Myocyte (in vitro differentiated cells): Measurements from ENCODE around the gene GRIK4. TPM values are rescaled to one million over a fixed set of nuclear protein-coding genes. Genes with fewer than 3 reads are reported as not detected.
A peak's percentile ranks its signal among the peaks of the same experiment; 100 is the strongest.
"Not testable (repeated sequence)": the region's sequence is repeated elsewhere in the genome, so short reads cannot be mapped to it uniquely, and the experiment has no call there.

Experiments used
- DNase-seq: peaks from one replicate; pipeline ENCODE4 v3.0.0-alpha.2; 2012; ENCODE audit warnings: low read depth
- polyA plus RNA-seq: library from polyadenylated mRNA; unstranded; fragments of >200 nt; gene quantifications from one replicate; pipeline ENCODE4 v1.2.1, GENCODE V29; 2012; ENCODE audit warnings: missing spikeins
- total RNA-seq: library from RNA; depleted of rRNA; stranded (reverse); fragments of >200 nt; gene quantifications from 2 replicates; pipeline ENCODE4 v1.2.3, GENCODE V29; 2014

GRIK4 gene, protein sequence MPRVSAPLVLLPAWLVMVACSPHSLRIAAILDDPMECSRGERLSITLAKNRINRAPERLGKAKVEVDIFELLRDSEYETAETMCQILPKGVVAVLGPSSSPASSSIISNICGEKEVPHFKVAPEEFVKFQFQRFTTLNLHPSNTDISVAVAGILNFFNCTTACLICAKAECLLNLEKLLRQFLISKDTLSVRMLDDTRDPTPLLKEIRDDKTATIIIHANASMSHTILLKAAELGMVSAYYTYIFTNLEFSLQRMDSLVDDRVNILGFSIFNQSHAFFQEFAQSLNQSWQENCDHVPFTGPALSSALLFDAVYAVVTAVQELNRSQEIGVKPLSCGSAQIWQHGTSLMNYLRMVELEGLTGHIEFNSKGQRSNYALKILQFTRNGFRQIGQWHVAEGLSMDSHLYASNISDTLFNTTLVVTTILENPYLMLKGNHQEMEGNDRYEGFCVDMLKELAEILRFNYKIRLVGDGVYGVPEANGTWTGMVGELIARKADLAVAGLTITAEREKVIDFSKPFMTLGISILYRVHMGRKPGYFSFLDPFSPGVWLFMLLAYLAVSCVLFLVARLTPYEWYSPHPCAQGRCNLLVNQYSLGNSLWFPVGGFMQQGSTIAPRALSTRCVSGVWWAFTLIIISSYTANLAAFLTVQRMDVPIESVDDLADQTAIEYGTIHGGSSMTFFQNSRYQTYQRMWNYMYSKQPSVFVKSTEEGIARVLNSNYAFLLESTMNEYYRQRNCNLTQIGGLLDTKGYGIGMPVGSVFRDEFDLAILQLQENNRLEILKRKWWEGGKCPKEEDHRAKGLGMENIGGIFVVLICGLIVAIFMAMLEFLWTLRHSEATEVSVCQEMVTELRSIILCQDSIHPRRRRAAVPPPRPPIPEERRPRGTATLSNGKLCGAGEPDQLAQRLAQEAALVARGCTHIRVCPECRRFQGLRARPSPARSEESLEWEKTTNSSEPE
- total RNA-seq = 0.27 and 0.52 TPM in 2 replicates
- 0.54 TPM for polyA plus RNA-seq

DNA sequence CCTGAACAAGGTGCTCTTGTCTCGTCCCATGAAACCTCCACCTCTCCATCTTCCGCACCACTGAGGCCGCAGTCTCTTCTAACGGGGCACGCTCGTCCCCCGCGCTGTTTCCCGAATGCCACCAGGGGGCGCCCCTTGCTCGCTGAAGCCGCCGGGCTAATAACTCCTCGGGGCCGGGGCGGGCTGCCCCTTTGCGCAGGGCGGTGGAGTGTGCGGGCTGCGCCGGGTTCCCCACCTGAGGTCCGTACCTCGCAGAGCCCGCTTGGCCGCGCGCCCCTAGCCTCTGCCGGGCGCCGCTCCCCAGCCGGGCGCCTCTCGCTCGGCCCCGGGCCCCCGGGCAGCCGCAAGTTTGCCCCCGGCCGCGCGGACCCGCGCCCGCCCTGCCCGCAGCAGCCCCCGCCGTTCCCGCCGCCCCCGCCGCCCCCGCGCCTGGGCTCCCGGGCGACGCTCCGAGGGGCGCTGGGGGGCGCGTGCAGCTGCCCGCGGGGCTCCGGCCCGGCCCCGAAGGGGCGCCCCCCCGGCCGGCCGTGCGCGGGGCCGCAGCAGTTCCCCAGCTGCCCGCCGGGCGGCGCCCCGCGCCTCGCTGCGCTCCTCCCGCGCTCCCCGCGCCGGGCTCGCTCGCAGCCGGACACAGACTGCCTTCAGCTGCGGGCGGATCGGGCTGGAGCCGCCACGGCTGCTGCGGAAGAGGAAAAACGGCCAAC is at the start of gene GRIK4:
TSS of gene GRIK4 (plus strand) at position 633 of the 704 bp plus-strand sequence. CDS start 148,571 bp downstream, outside the sequence.
- DNase-seq = peak; percentile 83

DNA sequence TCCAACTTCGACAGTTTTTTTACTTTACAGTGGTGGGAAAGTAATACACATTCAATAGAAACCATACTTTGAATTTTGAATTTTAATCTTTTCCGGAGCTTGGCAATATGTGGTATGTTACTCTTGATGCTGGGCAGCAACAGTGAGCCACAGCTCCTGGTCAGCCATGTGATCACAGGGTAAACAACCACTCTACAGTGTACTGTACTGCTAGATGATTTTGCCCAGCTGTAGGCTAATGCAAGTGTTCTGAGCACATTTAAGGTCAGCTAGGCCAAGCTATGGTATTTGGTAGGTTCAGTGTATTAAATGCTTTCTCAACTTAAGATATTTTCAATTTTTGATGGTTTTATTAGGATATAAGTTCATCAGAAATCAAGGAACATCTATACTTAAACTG is 48.7 kb upstream of the GRIK4 start:
- DNase-seq = no peak

DNA sequence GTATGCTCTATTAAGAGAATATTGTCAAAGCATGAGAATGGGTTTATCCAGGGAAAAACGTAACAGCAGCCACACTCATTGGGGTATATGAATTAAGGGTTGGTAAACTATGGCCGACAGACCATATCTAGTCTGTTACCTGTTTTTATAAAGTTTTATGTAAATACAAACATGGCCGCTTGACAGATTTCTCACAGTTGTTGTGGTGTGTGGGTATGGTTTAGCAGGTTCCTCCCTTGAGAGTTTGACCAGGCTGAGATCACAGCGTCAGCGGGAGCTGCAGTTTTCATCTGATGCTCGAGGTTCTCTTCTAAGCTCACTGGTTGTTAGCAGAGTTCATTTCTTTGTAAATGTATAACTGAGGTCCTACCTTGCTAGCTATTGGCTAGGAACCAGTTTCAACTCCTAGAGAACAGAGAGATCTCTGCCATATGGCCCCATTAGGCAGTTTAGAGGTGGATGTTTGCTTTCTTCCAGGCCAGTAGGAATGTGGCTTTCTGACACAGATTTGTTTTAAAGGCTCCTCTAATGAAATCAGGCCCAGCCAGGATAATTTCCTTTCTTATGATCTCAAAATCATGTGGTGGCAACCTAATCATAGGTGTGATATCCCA is 45.5 kb upstream of the GRIK4 start:
- peak; percentile 59 for DNase-seq

DNA sequence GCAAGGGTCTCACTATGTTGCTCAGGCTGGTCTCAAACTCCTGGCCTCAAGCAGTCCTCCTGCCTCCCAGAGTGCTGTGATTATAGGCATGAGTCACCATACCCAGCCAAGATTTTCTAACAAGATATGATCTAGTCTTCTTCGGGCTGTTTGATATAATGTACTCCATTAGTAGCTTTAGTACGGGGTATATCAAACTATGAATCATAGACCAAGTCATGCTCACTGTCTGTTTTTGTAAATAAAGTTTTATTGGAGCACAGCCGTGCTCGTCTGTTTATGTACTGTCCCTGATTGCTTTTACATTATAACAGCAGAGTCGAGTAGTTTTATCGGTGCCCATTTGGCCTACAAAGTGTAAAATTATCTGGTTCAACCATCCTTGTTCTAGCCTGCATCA is 43.9 kb upstream of the GRIK4 start:
- DNase-seq = no peak

DNA sequence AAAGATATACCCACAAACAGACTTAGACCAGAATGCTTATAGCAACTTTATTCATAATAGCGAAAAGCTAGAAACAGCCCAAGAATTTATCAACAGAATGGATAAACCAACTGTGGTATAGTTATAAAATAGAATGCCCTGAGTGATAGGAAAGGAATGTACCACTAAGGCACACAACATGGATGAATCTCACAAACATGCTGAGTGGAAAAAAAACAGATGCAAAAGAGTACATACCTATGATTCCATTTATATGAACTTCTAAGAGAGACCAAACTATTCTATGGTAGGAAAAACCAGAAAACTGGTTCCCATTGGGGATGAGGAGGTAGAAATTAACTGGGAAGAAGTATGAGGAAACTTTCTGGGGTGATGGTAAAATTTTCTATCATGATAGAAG is 40.4 kb upstream of the GRIK4 start:
- peak; percentile 30 for DNase-seq

DNA sequence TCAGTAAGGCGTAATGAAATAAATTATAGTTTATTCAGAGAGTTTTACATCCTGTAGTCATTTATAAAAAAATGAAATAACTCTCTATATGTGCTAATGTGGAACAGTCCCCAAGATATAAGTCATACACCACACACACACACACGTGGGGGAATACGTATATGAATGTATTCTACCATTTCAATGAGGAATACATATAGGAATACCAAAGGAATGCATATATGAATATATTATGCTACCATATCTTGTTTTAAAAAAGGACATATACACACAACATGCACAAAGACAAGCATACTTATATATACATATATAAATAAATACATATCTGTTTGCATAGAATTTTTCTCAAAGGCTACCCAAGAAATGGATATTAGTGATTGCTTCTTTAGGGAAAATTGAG is 39.6 kb upstream of the GRIK4 start:
- DNase-seq = no peak

DNA sequence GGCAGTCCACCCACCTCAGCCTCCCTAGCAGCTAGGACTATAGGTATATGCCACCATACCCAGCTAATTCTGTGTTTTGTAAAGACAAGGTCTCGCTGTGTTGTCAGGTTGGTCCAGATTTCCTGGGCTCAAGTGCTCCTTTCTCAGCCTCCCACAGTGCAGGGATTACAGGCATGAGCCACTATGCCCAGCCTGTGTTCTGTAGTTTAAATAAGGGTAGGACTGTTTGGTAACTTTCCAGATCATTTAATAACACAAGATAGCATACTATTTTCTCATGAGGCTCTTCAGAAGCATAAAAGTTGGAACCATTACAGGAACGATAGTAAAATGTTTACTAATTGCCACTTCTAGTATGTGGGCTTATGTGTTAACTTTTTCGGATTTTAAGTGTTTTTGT is 38.0 kb upstream of the GRIK4 start:
- no peak for DNase-seq

DNA sequence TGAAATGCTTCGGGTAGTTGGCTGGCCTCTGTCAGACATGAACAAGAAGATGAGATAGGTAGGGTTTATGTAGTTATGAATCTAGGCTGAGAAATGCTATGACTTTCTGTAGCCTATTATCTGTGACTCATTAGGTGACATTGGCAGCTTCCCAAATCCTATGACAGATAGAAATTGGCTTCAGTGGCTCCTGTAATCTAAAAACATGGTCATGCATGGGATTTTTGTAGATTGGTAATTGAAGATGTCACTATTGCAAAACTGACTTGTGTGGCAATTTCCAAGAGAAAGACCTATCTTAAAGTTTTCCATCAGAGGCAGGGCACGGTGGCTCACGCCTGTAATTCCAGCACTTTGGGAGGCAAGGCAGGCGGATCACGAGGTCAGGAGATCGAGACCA is 29.4 kb upstream of the GRIK4 start:
- DNase-seq = no peak

DNA sequence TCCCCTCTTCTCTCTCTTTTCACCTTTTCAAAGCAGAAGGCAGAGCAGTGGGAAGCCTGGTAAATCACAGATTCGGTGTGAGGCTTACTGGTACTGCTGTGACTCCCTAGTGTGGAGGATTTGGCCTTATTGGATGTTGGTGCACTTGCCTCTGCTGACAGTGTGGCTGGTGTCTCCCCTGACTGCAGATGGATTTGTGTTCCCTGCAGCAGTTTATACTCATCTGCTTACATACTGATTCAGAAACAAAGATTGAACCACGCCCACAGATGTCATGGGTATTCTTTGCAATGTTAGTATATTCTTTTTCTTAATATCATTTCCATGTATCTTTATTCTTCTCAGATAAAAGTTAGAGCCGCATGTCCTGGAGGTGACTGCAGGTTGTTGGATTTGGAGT is 26.8 kb upstream of the GRIK4 start:
- no peak for DNase-seq

DNA sequence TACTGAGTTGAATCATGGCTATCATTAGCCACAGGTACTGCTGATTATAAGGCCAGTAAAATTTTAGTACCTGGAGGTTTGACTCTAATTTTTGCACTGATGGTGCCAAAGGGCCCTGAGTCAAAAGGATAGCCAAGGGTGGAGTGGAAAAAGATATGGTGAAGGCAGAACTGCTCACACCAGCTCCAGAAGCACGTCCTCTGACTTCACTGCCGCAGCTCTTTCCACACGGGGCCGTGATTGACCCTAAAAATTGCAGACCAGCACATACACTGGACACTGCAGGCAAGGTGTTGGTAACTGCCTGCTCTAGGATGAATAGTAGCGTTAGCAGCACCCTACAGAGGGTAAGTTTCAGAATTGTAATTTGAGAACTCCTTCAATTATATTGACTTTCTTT is 25.4 kb upstream of the GRIK4 start:
- DNase-seq = no peak

DNA sequence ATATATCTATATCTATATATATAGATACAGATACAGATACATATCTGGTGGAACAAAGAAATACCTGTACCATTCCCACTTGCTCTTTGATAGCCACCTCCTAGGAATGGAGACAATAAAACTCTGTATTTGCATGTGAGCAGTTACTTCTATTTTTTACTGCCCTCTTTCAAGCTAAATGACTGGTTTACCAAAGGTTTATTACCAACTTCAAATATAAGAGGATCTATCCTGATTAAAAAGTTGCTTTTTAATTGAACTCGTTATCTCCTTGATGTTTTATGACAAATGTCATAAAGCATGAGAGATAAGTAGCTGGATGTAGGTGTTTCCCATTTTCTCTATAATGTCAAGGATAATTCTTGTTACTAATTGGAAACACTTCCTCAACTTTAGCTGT is 21.7 kb upstream of the GRIK4 start:
- no peak for DNase-seq

DNA sequence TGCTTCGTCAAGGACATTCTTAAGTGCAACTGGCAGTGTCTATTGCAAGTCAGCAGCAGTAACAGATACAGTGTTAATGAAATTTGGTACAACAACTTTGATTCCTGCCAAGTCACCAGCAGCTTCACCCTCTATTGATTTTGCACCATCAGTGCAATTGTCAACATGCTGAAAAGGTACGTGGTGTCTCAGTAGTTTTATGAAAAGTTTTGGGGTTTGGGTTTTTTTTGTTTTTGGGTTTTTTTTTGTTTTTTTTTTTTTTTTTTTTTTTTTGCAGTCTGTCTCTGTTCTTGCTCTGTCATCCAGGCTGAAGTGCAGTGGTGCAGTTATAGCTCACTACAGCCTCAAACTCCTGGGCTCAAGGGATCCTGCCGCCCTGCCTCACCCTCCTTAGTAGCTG is 19.1 kb upstream of the GRIK4 start:
- no peak for DNase-seq

DNA sequence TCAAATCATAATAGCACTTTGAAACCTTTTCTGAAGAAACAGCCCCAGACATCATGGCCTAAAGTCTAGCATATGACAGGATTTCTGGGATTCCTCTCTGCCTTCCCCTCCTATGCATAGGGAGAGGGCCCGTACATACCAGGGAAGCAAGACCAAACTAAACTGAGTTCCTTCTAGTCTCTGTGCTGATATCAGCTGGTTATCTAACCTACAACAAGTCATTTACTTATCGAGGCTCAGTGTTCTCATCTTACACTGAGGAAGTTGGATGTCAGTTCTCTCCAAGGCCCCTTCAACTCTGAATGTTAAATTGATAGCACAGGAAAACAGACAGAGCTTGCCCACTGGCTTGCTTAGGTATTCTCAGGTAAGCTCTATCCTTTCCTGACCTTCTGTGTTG is 17.0 kb upstream of the GRIK4 start:
- no peak for DNase-seq

DNA sequence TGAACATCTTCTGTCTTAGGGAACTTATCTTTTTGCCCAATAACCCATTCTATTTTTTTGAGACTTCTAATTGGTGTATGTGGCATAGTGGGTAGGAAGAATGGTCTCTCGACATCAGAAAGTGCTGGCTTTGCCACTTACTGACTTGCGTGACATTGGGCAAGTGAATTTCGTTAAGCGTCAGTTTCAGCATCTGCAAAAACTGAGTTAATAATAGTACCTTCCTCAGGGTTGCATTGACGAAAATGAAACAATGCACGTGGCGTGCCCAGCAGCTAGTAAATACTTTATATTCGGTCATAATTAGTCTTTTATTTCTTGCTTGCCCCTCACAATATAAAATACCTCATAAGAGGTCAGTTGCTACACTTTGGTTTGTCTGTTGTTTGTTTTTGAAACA is 12.5 kb upstream of the GRIK4 start:
- no peak for DNase-seq

DNA sequence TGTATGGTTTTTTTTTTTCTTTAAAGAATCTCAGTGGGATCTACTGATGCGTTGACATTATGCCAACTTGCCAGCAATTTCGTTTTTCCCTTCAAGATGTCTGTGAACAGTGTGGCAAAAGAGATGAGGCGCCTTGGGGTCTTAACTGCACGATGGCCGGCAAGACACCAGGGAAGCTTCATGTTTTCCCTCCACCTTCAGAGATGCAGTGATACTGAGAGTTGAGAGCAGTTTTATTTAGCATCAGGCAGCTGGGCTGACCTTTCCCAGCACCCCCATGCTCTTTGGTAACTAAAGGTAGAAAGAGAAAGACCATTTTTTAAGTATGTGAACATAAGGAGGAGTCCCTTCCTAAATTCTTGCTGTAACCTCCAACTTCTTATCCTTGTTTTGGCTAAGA is 11.7 kb upstream of the GRIK4 start:
- DNase-seq = no peak

DNA sequence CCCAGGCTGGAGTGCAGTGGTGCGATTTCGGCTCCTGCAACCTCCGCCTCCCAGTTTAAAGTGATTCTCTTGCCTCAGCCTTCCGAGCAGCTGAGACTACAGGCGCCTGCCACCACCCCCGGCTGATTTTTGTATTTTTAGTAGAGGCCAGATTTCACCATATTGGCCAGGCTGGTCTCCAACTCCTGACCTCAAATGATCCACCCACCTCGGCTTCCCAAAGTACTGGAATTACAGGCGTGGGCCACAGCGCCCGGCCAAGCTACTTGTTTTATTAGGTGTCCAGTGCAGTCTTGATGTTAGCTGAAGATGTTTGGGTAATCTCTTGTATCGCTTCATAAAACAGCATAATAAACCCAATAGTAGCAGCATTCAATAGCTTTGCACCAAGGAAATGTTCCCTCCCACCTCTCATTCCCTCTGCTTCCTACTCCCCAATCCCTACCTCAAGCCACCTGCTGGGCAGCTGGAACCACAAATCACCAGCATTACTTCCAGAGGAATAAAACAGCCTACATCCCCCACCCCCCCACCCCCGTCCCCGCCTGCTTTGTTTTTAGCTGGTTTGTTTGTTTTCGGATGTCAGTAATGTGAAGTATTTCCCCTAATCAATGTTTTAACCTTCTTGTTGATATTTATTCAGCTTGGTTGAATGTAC is 11.0 kb upstream of the GRIK4 start:
- DNase-seq = peak; percentile 84

DNA sequence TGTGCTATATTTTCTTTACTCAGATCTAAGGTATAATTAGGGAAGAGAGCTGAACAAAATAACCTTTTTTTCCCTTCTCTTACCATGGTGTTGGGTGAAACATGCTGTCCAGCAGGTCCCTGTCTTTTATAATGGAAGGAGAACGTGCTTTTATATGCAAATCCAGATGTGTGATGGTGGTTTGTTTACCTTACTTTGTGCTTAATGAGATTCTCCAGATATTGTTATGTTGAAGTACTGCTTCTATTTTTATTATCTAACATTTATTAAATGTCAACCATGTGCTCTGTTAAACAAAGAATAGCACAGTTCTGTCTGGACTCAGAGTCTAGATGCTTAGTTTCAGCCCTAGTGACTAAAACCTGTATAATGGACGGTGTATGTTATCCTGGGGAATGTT is 10.1 kb upstream of the GRIK4 start:
- DNase-seq = no peak

DNA sequence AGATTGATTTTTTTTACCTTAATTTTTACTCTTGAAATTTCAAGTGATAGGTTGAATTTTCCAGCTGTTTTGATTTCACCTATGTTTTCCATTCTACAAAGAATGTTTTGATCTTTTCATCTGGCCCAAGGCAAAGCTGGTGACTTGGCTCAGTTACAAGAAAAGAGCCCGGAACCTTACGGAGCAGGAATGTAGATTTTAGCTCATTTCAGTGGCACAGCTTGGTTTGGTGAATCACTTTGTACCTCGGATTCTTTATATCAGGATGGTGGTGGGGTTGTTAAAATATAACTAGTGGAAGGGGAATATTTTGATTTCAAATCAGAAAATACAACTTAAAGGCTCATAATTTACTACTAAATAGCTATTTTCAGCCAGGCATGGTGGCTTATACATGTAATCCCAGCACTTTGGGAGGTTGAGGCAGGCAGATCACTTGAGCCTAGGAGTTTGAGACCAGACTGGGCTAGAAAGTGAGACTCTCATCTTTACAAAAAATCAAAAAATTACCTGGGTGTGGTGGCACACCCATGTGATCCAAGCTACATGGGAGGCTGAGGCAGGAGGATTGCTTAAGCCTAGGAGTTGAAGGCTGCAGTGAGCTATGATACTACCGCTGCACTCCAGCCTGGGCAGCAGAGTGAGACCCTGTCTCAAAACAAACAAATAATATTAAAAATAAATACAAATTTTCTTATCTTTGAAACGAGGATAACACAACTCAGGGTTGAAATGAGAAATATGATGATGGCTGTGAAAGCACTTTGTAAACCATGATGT is 9.4 kb upstream of the GRIK4 start:
- no peak for DNase-seq

DNA sequence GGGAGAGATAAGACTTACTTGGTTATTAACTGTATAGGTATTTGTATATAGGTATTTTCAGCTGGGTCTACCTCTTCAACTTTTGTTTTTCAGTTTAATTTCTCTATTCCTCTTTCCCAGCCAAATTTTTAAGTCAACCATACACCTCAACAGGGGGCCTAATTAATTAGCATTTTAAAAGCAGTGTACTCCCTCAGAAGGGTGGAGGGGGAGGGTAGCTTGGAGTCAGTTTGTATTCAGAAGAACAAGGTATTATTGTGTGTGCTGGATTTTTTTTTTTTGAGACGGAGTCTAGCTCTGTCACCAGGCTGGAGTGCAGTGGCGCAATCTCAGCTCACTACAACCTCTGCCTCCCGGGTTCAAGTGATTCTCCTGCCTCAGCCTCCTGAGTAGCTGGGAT is 8.0 kb upstream of the GRIK4 start:
- not testable (repeated sequence) for DNase-seq
